ENCODE results near the gene MYADML2. TPM values are rescaled to one million over a fixed set of nuclear protein-coding genes. Genes with fewer than 3 reads are reported as not detected.

MYADML2 gene
- total RNA-seq, 1 experiment from 2014 or later: 0.46 TPM

- Mint-ChIP-seq H3K9me3 (no peaks in the 10 kb centered on the region), H3K4me3 (no peak overlapping the region), H3K4me1 (no peaks in the 10 kb centered on the region), H3K36me3 (no peaks in the 10 kb centered on the region), H3K27me3 (ENCODE audit: low read depth) (peaks cover 6% of the 10 kb centered on the region), H3K27ac (no peak overlapping the region)
- ChIA-PET POLR2A (no interaction called here), CTCF (interaction anchor here (1.2 to 2.4 kb wide), 2 partner anchors 8 to 15 kb away, joined by 3 to 6 read pairs; no protein-coding TSS in a partner anchor)
- DNase-seq (ENCODE audit: low spot score): no peak
- TF ChIP-seq, protein P1, sequence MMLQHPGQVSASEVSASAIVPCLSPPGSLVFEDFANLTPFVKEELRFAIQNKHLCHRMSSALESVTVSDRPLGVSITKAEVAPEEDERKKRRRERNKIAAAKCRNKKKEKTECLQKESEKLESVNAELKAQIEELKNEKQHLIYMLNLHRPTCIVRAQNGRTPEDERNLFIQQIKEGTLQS (CRISPR knock-in tag; conservative IDR thresholded peaks at IDR 0.05): no peak
- TF ChIP-seq ZNF671 (CRISPR knock-in tag; IDR thresholded peaks at IDR 0.05) (no peak), RORB (CRISPR knock-in tag; IDR thresholded peaks at IDR 0.05) (no peak), ZBTB21 (CRISPR knock-in tag; IDR thresholded peaks at IDR 0.05; ENCODE audit: borderline replicate concordance) (no peak), ZNF416 (CRISPR knock-in tag; IDR thresholded peaks at IDR 0.05) (no peak), NFYB (CRISPR knock-in tag; conservative IDR thresholded peaks at IDR 0.05; ENCODE audit: low read depth) (no peak), E2F5 (CRISPR knock-in tag; IDR thresholded peaks at IDR 0.05) (no peak), EMX1 (CRISPR knock-in tag; IDR thresholded peaks at IDR 0.05) (no peak), NR1H2 (CRISPR knock-in tag; IDR thresholded peaks at IDR 0.05) (no peak), ATF1 (CRISPR knock-in tag; IDR thresholded peaks at IDR 0.05) (no peak), OVOL2 (CRISPR knock-in tag; IDR thresholded peaks at IDR 0.05; ENCODE audit: borderline replicate concordance) (no peak), FOXP1 (CRISPR knock-in tag; IDR thresholded peaks at IDR 0.05; ENCODE audit: borderline replicate concordance) (no peak), SMAD3 (CRISPR knock-in tag; IDR thresholded peaks at IDR 0.05; ENCODE audit: borderline replicate concordance) (no peak), IRF2 (CRISPR knock-in tag; IDR thresholded peaks at IDR 0.05; ENCODE audit: borderline replicate concordance, low read depth) (no peak)
- TF ChIP-seq, protein P2, sequence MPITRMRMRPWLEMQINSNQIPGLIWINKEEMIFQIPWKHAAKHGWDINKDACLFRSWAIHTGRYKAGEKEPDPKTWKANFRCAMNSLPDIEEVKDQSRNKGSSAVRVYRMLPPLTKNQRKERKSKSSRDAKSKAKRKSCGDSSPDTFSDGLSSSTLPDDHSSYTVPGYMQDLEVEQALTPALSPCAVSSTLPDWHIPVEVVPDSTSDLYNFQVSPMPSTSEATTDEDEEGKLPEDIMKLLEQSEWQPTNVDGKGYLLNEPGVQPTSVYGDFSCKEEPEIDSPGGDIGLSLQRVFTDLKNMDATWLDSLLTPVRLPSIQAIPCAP (CRISPR knock-in tag; IDR thresholded peaks at IDR 0.05): no peak
- TF ChIP-seq, protein P3, sequence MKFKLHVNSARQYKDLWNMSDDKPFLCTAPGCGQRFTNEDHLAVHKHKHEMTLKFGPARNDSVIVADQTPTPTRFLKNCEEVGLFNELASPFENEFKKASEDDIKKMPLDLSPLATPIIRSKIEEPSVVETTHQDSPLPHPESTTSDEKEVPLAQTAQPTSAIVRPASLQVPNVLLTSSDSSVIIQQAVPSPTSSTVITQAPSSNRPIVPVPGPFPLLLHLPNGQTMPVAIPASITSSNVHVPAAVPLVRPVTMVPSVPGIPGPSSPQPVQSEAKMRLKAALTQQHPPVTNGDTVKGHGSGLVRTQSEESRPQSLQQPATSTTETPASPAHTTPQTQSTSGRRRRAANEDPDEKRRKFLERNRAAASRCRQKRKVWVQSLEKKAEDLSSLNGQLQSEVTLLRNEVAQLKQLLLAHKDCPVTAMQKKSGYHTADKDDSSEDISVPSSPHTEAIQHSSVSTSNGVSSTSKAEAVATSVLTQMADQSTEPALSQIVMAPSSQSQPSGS (CRISPR knock-in tag; IDR thresholded peaks at IDR 0.05; ENCODE audit: borderline replicate concordance, low read depth): no peak
- TF ChIP-seq, protein P4, sequence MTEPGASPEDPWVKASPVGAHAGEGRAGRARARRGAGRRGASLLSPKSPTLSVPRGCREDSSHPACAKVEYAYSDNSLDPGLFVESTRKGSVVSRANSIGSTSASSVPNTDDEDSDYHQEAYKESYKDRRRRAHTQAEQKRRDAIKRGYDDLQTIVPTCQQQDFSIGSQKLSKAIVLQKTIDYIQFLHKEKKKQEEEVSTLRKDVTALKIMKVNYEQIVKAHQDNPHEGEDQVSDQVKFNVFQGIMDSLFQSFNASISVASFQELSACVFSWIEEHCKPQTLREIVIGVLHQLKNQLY (CRISPR knock-in tag; IDR thresholded peaks at IDR 0.05): no peak
- TF ChIP-seq, protein P5, sequence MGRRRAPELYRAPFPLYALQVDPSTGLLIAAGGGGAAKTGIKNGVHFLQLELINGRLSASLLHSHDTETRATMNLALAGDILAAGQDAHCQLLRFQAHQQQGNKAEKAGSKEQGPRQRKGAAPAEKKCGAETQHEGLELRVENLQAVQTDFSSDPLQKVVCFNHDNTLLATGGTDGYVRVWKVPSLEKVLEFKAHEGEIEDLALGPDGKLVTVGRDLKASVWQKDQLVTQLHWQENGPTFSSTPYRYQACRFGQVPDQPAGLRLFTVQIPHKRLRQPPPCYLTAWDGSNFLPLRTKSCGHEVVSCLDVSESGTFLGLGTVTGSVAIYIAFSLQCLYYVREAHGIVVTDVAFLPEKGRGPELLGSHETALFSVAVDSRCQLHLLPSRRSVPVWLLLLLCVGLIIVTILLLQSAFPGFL (CRISPR knock-in tag; IDR thresholded peaks at IDR 0.05; ENCODE audit: borderline replicate concordance): no peak
- no peak for ATAC-seq
Observed at GRCh38 chr17:81951785-81952684, 5.0 kb upstream of the MYADML2 start.

DNA sequence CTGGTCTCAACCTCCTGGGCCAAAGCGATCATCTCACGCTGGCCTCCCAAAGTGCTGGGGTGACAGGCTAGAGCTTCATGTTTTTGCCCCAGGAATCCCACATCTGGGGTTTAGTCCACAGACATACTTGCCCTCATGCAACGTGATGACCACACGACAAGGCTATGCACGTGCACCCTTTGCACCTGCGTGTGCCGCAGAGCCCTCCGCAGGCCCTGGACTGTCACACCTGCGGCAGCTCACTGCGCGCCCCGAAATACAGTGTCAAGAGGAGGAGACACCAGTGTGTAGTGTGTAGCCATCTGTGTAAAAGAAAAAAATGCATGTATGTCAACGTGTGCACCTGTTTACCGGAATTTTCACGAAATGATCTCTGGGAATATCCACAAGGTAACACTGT is 3.5 kb upstream of the MYADML2 start:
- DNase-seq (ENCODE audit: low spot score) (no peak), ATAC-seq (no peak)
- Mint-ChIP-seq H3K27me3 (ENCODE audit: low read depth) (no peaks in the 10 kb centered on the region), H3K4me1 (no peaks in the 10 kb centered on the region), H3K4me3 (no peak overlapping the region), H3K36me3 (no peaks in the 10 kb centered on the region), H3K27ac (no peak overlapping the region), H3K9me3 (no peaks in the 10 kb centered on the region)
- POLR2A ChIA-PET: no interaction called here
- CTCF ChIA-PET: interaction anchor here (0.6 to 0.7 kb wide), 2 partner anchors 9 to 87 kb away, joined by 3 to 5 read pairs; partner anchors contain the start of gene DCXR
- TF ChIP-seq ZNF121 (CRISPR knock-in tag; IDR thresholded peaks at IDR 0.05) (no peak), ATF1 (CRISPR knock-in tag; IDR thresholded peaks at IDR 0.05) (no peak), NFE2L1 (CRISPR knock-in tag; IDR thresholded peaks at IDR 0.05) (no peak)
- TF ChIP-seq, protein P6, sequence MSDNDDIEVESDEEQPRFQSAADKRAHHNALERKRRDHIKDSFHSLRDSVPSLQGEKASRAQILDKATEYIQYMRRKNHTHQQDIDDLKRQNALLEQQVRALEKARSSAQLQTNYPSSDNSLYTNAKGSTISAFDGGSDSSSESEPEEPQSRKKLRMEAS (CRISPR knock-in tag; IDR thresholded peaks at IDR 0.05): no peak
- TF ChIP-seq, protein P7, sequence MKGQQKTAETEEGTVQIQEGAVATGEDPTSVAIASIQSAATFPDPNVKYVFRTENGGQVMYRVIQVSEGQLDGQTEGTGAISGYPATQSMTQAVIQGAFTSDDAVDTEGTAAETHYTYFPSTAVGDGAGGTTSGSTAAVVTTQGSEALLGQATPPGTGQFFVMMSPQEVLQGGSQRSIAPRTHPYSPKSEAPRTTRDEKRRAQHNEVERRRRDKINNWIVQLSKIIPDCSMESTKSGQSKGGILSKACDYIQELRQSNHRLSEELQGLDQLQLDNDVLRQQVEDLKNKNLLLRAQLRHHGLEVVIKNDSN (CRISPR knock-in tag; IDR thresholded peaks at IDR 0.05): no peak
- TF ChIP-seq, protein P8, sequence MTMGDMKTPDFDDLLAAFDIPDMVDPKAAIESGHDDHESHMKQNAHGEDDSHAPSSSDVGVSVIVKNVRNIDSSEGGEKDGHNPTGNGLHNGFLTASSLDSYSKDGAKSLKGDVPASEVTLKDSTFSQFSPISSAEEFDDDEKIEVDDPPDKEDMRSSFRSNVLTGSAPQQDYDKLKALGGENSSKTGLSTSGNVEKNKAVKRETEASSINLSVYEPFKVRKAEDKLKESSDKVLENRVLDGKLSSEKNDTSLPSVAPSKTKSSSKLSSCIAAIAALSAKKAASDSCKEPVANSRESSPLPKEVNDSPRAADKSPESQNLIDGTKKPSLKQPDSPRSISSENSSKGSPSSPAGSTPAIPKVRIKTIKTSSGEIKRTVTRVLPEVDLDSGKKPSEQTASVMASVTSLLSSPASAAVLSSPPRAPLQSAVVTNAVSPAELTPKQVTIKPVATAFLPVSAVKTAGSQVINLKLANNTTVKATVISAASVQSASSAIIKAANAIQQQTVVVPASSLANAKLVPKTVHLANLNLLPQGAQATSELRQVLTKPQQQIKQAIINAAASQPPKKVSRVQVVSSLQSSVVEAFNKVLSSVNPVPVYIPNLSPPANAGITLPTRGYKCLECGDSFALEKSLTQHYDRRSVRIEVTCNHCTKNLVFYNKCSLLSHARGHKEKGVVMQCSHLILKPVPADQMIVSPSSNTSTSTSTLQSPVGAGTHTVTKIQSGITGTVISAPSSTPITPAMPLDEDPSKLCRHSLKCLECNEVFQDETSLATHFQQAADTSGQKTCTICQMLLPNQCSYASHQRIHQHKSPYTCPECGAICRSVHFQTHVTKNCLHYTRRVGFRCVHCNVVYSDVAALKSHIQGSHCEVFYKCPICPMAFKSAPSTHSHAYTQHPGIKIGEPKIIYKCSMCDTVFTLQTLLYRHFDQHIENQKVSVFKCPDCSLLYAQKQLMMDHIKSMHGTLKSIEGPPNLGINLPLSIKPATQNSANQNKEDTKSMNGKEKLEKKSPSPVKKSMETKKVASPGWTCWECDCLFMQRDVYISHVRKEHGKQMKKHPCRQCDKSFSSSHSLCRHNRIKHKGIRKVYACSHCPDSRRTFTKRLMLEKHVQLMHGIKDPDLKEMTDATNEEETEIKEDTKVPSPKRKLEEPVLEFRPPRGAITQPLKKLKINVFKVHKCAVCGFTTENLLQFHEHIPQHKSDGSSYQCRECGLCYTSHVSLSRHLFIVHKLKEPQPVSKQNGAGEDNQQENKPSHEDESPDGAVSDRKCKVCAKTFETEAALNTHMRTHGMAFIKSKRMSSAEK (CRISPR knock-in tag; IDR thresholded peaks at IDR 0.05; ENCODE audit: borderline replicate concordance): no peak
